ENCODE measurements around the gene RNF26.

The RNF26 gene

GRCh38 chr11:119324189-119324588, 10.1 kb upstream of the RNF26 start:
- Histone ChIP-seq H3K9ac (ENCODE audit: low read depth, low read length) (no peak overlapping the region), H3K4me3 (ENCODE audit: low read length) (no peak overlapping the region), H3K27me3 (ENCODE audit: control insufficient read depth, insufficient read depth, low read length) (no peaks in the 10 kb centered on the region), H3K9me3 (replicated peaks; ENCODE audit: low read length) (no peaks in the 10 kb centered on the region), H3K4me2 (ENCODE audit: low read length) (no peak overlapping the region), H3K4me1 (ENCODE audit: control insufficient read depth, insufficient read depth, low read length) (peaks cover 12% of the 10 kb centered on the region), H3K36me3 (ENCODE audit: insufficient read depth, low read length) (no peaks in the 10 kb centered on the region)

- Histone ChIP-seq H3K4me3 (ENCODE audit: low read length) (no peak overlapping the region), H3K36me3 (ENCODE audit: insufficient read depth, low read length) (no peaks in the 10 kb centered on the region), H3K27me3 (ENCODE audit: control insufficient read depth, insufficient read depth, low read length) (peaks cover 11% of the 10 kb centered on the region), H3K9ac (ENCODE audit: low read depth, low read length) (no peak overlapping the region), H3K4me2 (ENCODE audit: low read length) (no peak overlapping the region), H3K9me3 (replicated peaks; ENCODE audit: low read length) (no peaks in the 10 kb centered on the region), H3K4me1 (ENCODE audit: control insufficient read depth, insufficient read depth, low read length) (no peaks in the 10 kb centered on the region)
These were observed 5.0 kb upstream of the RNF26 start for GRCh38 chr11:119329320-119329719.

GRCh38 chr11:119330237-119330636, 4.1 kb upstream of the RNF26 start:
- H3K9me3 ChIP-seq (replicated peaks; ENCODE audit: low read length), result no peaks in the 10 kb centered on the region
- peaks cover 4% of the 10 kb centered on the region for H3K4me1 ChIP-seq (ENCODE audit: control insufficient read depth, insufficient read depth, low read length)
- H3K4me2 ChIP-seq (ENCODE audit: low read length), result no peak overlapping the region
- H3K4me3 ChIP-seq (ENCODE audit: low read length), result no peak overlapping the region
- H3K9ac ChIP-seq (ENCODE audit: low read depth, low read length), result no peak overlapping the region
- H3K36me3 ChIP-seq (ENCODE audit: insufficient read depth, low read length), result no peaks in the 10 kb centered on the region
- H3K27me3 ChIP-seq (ENCODE audit: control insufficient read depth, insufficient read depth, low read length), result peaks cover 11% of the 10 kb centered on the region

- H3K4me1 ChIP-seq (ENCODE audit: control insufficient read depth, insufficient read depth, low read length), result peaks cover 21% of the 10 kb centered on the region
- no peaks in the 10 kb centered on the region for H3K36me3 ChIP-seq (ENCODE audit: insufficient read depth, low read length)
- no peak overlapping the region for H3K9ac ChIP-seq (ENCODE audit: low read depth, low read length)
- no peak overlapping the region for H3K4me3 ChIP-seq (ENCODE audit: low read length)
- H3K4me2 ChIP-seq (ENCODE audit: low read length), result no peak overlapping the region
- peaks cover 11% of the 10 kb centered on the region for H3K27me3 ChIP-seq (ENCODE audit: control insufficient read depth, insufficient read depth, low read length)
- no peaks in the 10 kb centered on the region for H3K9me3 ChIP-seq (replicated peaks; ENCODE audit: low read length)
These were observed 2.1 kb upstream of the RNF26 start for GRCh38 chr11:119332111-119332765.

- peak overlapping the region; percentile 87 for H3K9ac ChIP-seq (ENCODE audit: low read depth, low read length)
- H3K4me3 ChIP-seq (ENCODE audit: low read length), result peak overlapping the region; percentile 84
- peaks cover 1% of the 10 kb centered on the region for H3K27me3 ChIP-seq (ENCODE audit: control insufficient read depth, insufficient read depth, low read length)
- H3K36me3 ChIP-seq (ENCODE audit: insufficient read depth, low read length), result no peaks in the 10 kb centered on the region
- H3K4me2 ChIP-seq (ENCODE audit: low read length), result peak overlapping the region; percentile 95
- H3K9me3 ChIP-seq (replicated peaks; ENCODE audit: low read length), result no peaks in the 10 kb centered on the region
- peaks cover 49% of the 10 kb centered on the region for H3K4me1 ChIP-seq (ENCODE audit: control insufficient read depth, insufficient read depth, low read length)
These were observed 846 bp downstream of the RNF26 start for GRCh38 chr11:119335091-119335654.

- Histone ChIP-seq H3K9ac (ENCODE audit: low read depth, low read length) (peak overlapping the region; percentile 87), H3K4me1 (ENCODE audit: control insufficient read depth, insufficient read depth, low read length) (peaks cover 52% of the 10 kb centered on the region), H3K4me2 (ENCODE audit: low read length) (peak overlapping the region; percentile 95), H3K9me3 (replicated peaks; ENCODE audit: low read length) (no peaks in the 10 kb centered on the region), H3K27me3 (ENCODE audit: control insufficient read depth, insufficient read depth, low read length) (peaks cover 3% of the 10 kb centered on the region), H3K36me3 (ENCODE audit: insufficient read depth, low read length) (no peaks in the 10 kb centered on the region), H3K4me3 (ENCODE audit: low read length) (peak overlapping the region; percentile 84)
These were observed 1.6 kb downstream of the RNF26 start for GRCh38 chr11:119335655-119336543.

GRCh38 chr11:119336744-119337469, 2.6 kb downstream of the RNF26 start:
- Histone ChIP-seq H3K4me3 (ENCODE audit: low read length) (peak overlapping the region; percentile 37), H3K36me3 (ENCODE audit: insufficient read depth, low read length) (no peaks in the 10 kb centered on the region), H3K27me3 (ENCODE audit: control insufficient read depth, insufficient read depth, low read length) (peaks cover 13% of the 10 kb centered on the region), H3K4me2 (ENCODE audit: low read length) (peak overlapping the region; percentile 82), H3K9ac (ENCODE audit: low read depth, low read length) (no peak overlapping the region), H3K4me1 (ENCODE audit: control insufficient read depth, insufficient read depth, low read length) (peaks cover 54% of the 10 kb centered on the region), H3K9me3 (replicated peaks; ENCODE audit: low read length) (no peaks in the 10 kb centered on the region)

GRCh38 chr11:119337581-119338317, 3.4 kb downstream of the RNF26 start:
- Histone ChIP-seq H3K4me2 (ENCODE audit: low read length) (peak overlapping the region; percentile 82), H3K4me1 (ENCODE audit: control insufficient read depth, insufficient read depth, low read length) (peaks cover 54% of the 10 kb centered on the region), H3K27me3 (ENCODE audit: control insufficient read depth, insufficient read depth, low read length) (peaks cover 20% of the 10 kb centered on the region), H3K9ac (ENCODE audit: low read depth, low read length) (no peak overlapping the region), H3K4me3 (ENCODE audit: low read length) (peak overlapping the region; percentile 37), H3K36me3 (ENCODE audit: insufficient read depth, low read length) (no peaks in the 10 kb centered on the region), H3K9me3 (replicated peaks; ENCODE audit: low read length) (no peaks in the 10 kb centered on the region)

GRCh38 chr11:119338318-119338890, 4.1 kb downstream of the RNF26 start:
- H3K27me3 ChIP-seq (ENCODE audit: control insufficient read depth, insufficient read depth, low read length), result peaks cover 20% of the 10 kb centered on the region
- peak overlapping the region; percentile 82 for H3K4me2 ChIP-seq (ENCODE audit: low read length)
- H3K36me3 ChIP-seq (ENCODE audit: insufficient read depth, low read length), result no peaks in the 10 kb centered on the region
- peaks cover 54% of the 10 kb centered on the region for H3K4me1 ChIP-seq (ENCODE audit: control insufficient read depth, insufficient read depth, low read length)
- H3K4me3 ChIP-seq (ENCODE audit: low read length), result peak overlapping the region; percentile 36
- H3K9me3 ChIP-seq (replicated peaks; ENCODE audit: low read length), result no peaks in the 10 kb centered on the region
- no peak overlapping the region for H3K9ac ChIP-seq (ENCODE audit: low read depth, low read length)

GRCh38 chr11:119338965-119339588, 4.8 kb downstream of the RNF26 start:
- peaks cover 27% of the 10 kb centered on the region for H3K27me3 ChIP-seq (ENCODE audit: control insufficient read depth, insufficient read depth, low read length)
- no peaks in the 10 kb centered on the region for H3K36me3 ChIP-seq (ENCODE audit: insufficient read depth, low read length)
- peak overlapping the region; percentile 70 for H3K4me3 ChIP-seq (ENCODE audit: low read length)
- H3K4me1 ChIP-seq (ENCODE audit: control insufficient read depth, insufficient read depth, low read length), result peaks cover 54% of the 10 kb centered on the region
- no peaks in the 10 kb centered on the region for H3K9me3 ChIP-seq (replicated peaks; ENCODE audit: low read length)
- peak overlapping the region; percentile 82 for H3K4me2 ChIP-seq (ENCODE audit: low read length)
- H3K9ac ChIP-seq (ENCODE audit: low read depth, low read length), result no peak overlapping the region

Measured in skeletal muscle satellite cell (primary cell).